GM12878 (cell line): Measurements from ENCODE around the gene CD248. TPM values are rescaled to one million over a fixed set of nuclear protein-coding genes. Genes with fewer than 3 reads are reported as not detected.

ENCODE experiments used
- ATAC-seq: fragments of 200-7000 bp; cut with Tn5 transposase; 3 replicates; pipeline ENCODE4 v1.9.1; 2020; ENCODE audit warnings: mild to moderate bottlenecking, moderate library complexity
- BruUV-seq: library from RNA; stranded (reverse); fragments of 400-500 nt; replicated peaks from 2 replicates; lab custom pipeline; 2021; lab: Mats Ljungman, UMichigan
- CTCF ChIA-PET: fragments of 300-600 bp; sonication (Branson Sonifier 250); formaldehyde crosslinking; extraction: SDS; loops from one replicate; lab custom pipeline; 2021; ENCODE audit warnings: inconsistent platforms; lab: Yijun Ruan, JAX
- POLR2A ChIA-PET: fragments of 350-600 bp; formaldehyde crosslinking; extraction: SDS; loops from one replicate; lab custom pipeline; 2021; ENCODE audit warnings: inconsistent platforms; lab: Charles Lee
- RAD21 ChIA-PET: fragments of 300-600 bp; sonication (Branson Sonifier 250); formaldehyde crosslinking; loops from one replicate; lab custom pipeline; 2023; ENCODE audit warnings: antibody characterized with exemption; ENCODE audit not compliant: unreplicated experiment; lab: Charles Lee
- SMC1A ChIA-PET: fragments of 300-600 bp; sonication (Branson Sonifier 250); formaldehyde crosslinking; loops from one replicate; lab custom pipeline; 2023; ENCODE audit not compliant: unreplicated experiment, uncharacterized antibody; lab: Charles Lee
- DNase-seq: peaks from one replicate; pipeline ENCODE4 v3.0.0-alpha.2; 2011; ENCODE audit warnings: low read depth, low spot score
- FAIRE-seq: peaks from 3 replicates; lab custom pipeline; 2011; peaks lifted over from hg19 to GRCh38; lab: Jason Lieb, UNC
- H2AFZ ChIP-seq: 2 replicates; pipeline ENCODE4 v1.6.0; 2011; ENCODE audit warnings: low read depth, low read length, control low read depth; ENCODE audit not compliant: control insufficient read depth
- H3K27ac ChIP-seq: 2 replicates; pipeline ENCODE4 v1.5.1; 2011; ENCODE audit warnings: control low read depth; ENCODE audit not compliant: control insufficient read depth, insufficient read depth
- H3K27me3 ChIP-seq, 2 experiments: replicated peaks in 1 of 2; 2 replicates each; pipeline versions ENCODE4 v1.6.0 to v1.6.1; 2011; ENCODE audit warnings: low read length in 1 of 2; ENCODE audit not compliant: control insufficient read depth in 2 of 2, insufficient read depth in 2 of 2
- H3K36me3 ChIP-seq, 2 experiments: 2 replicates each; pipeline ENCODE4 v1.5.1; 2011; ENCODE audit warnings: low read length in 1 of 2; ENCODE audit not compliant: control insufficient read depth in 2 of 2, insufficient read depth in 2 of 2
- H3K4me1 ChIP-seq: 2 replicates; pipeline ENCODE4 v1.6.1; 2011; ENCODE audit warnings: mild to moderate bottlenecking, low read length, moderate library complexity, mixed read lengths; ENCODE audit not compliant: control insufficient read depth, insufficient read depth
- H3K4me2 ChIP-seq: 2 replicates; pipeline ENCODE4 v1.6.0; 2011; ENCODE audit warnings: control low read depth; ENCODE audit not compliant: control insufficient read depth, insufficient read depth
- H3K4me3 ChIP-seq: fragments of 200-600 bp; sonication (generic); 2 replicates; pipeline ENCODE4 v1.5.1; 2016
- H3K79me2 ChIP-seq: 2 replicates; pipeline ENCODE4 v1.6.0; 2011; ENCODE audit warnings: low read length; ENCODE audit not compliant: control insufficient read depth, insufficient read depth
- H3K9ac ChIP-seq: 2 replicates; pipeline ENCODE4 v1.8.0; 2011; ENCODE audit warnings: low read length, control low read depth, mixed read lengths; ENCODE audit not compliant: control insufficient read depth, insufficient read depth
- H3K9me3 ChIP-seq: replicated peaks from 3 replicates; pipeline ENCODE4 v1.5.1; 2011; ENCODE audit warnings: mild to moderate bottlenecking, low read length; ENCODE audit not compliant: control insufficient read depth, insufficient read depth
- H4K20me1 ChIP-seq: 2 replicates; pipeline ENCODE4 v1.6.0; 2011; ENCODE audit not compliant: control insufficient read depth, insufficient read depth
- ASH2L ChIP-seq: fragments of 300-600, 200-600 bp; sonication (generic); IDR thresholded peaks from 2 replicates; pipeline ENCODE4 v1.6.1; 2017; ENCODE audit warnings: low read depth, mild to moderate bottlenecking, borderline replicate concordance
- BCLAF1 ChIP-seq: fragments of 450-650 bp; IDR thresholded peaks from 2 replicates; pipeline ENCODE4 v1.6.1; 2017; ENCODE audit warnings: antibody characterized with exemption, mild to moderate bottlenecking, moderate library complexity
- CREB1 ChIP-seq: IDR thresholded peaks from 2 replicates; pipeline ENCODE4 v1.6.1; 2012; ENCODE audit warnings: low read depth, mild to moderate bottlenecking, inconsistent platforms
- RFX5 ChIP-seq: IDR thresholded peaks from 2 replicates; pipeline ENCODE4 v1.6.1; 2011; ENCODE audit warnings: low read depth, low read length, improper control_type of control experiment
- SP1 ChIP-seq: IDR thresholded peaks from one replicate; pipeline ENCODE4 v1.6.1; 2011; ENCODE audit warnings: low read depth, low read length
- TAF1 ChIP-seq: IDR thresholded peaks from 2 replicates; pipeline ENCODE4 v1.6.1; 2011; ENCODE audit warnings: mild to moderate bottlenecking, low read depth, low read length, borderline replicate concordance
- ZBTB11 ChIP-seq: fragments of 450-650 bp; formaldehyde crosslinking; IDR thresholded peaks from 2 replicates; pipeline ENCODE4 v1.5.0; 2022; ENCODE audit warnings: mild to moderate bottlenecking, missing genetic modification characterization
- ZNF217 ChIP-seq: fragments of 450-650 bp; IDR thresholded peaks from 2 replicates; pipeline ENCODE4 v1.6.1; 2017; ENCODE audit warnings: antibody characterized with exemption, mild to moderate bottlenecking
- WGBS: methylation state at CpG from one replicate; pipeline ENCODE4 v1.1.6; 2016; ENCODE audit warnings: low lambda C conversion rate; ENCODE audit not compliant: insufficient replicate concordance, insufficient coverage; ENCODE audit errors: missing lambda C conversion rate; 5-methylcytosine and 5-hydroxymethylcytosine counted together
- in situ Hi-C: fragments of 300-500 bp; cut with MboI; formaldehyde crosslinking; loops from 9 replicates; pipeline ENCODE4 v1.14.3; 2018; ENCODE audit warnings: mixed read lengths
- intact Hi-C: fragments of 100-400 bp; cut with micrococcal nuclease; formaldehyde crosslinking; loops from one replicate; pipeline ENCODE4 v1.14.2; 2022; ENCODE audit not compliant: unreplicated experiment
- polyA plus RNA-seq, 11 experiments: library from polyadenylated mRNA; depleted of rRNA in 4 of 11; unstranded in 6 of 11; stranded (reverse) in 5 of 11; fragments of >200 nt; fragmentation: Nextera tagmentation in 4 of 11; fragmentation: Illumina TruSeq in 1 of 11; extraction: Ambion mirVana in 4 of 11; extraction: Trizol in 1 of 11; gene quantifications; 1 replicate in 1 of 11; 2 replicates in 10 of 11; pipeline versions ENCODE4 v1.2.1 to v1.2.3, GENCODE V29; 2011 to 2016; ENCODE audit warnings: inconsistent platforms in 2 of 11, missing spikeins in 2 of 11, low read depth in 1 of 11
- total RNA-seq, 4 experiments: library from RNA; depleted of rRNA in 3 of 4; stranded (reverse); fragments of >200 nt in 3 of 4; fragmentation: Illumina TruSeq in 1 of 4; extraction: Trizol in 1 of 4; gene quantifications; 2 replicates each; pipeline versions ENCODE4 v1.2.1 to v1.2.3, GENCODE V29; 2013 to 2021

CD248 gene
- total and polyA plus RNA-seq, 10 of the 15 experiments (the other 5 are each of a cell fraction or from before 2014, with no cell fraction given): 0.10 to 0.21 (median 0.20) TPM; not detected in 7

GRCh38 chr11:66283461-66284105 is 33.3 kb downstream of the CD248 start (continued):
- TF ChIP-seq ZBTB11: no peak
- TF ChIP-seq ZNF217: no peak
- TF ChIP-seq, all 136 proteins: peak for 0

GRCh38 chr11:66282468-66283455 is 34.1 kb downstream of the CD248 start:
- in situ Hi-C loops: no loop called here
- TF ChIP-seq CREB1 (peak; percentile 42; the same call in 1 of the 2 replicates), SP1 (peak; percentile 42), TAF1 (no peak), BCLAF1 (no peak), RFX5 (peak; percentile 72; the same call in 1 of the 2 replicates), ASH2L (no peak)

More at GRCh38 chr11:66282468-66283455, 34.1 kb downstream of the CD248 start:
- CTCF ChIA-PET: interaction anchor here (0.6 to 3.3 kb wide), 10 partner anchors 11 to 931 kb away, joined by 3 to 29 read pairs (median 3); partner anchors contain the start of gene RAB1B
- intact Hi-C loops: loop anchor here (1.0 to 2.0 kb wide), 2 partner anchors 14 to 60 kb away; partner anchors contain the start of gene RAB1B
- Histone ChIP-seq H3K27me3 (no peaks in the 10 kb centered on the region), H3K36me3 (no peaks in the 10 kb centered on the region; a peak in 1 of 4 replicates), H3K4me3 (no peak overlapping the region), H4K20me1 (no peaks in the 10 kb centered on the region; the same call in none of the 2 replicates), H3K79me2 (peaks cover 3% of the 10 kb centered on the region), H2AFZ (peak overlapping the region; percentile 7; the same call in 1 of the 2 replicates), H3K9ac (no peak overlapping the region), H3K9me3 (no peaks in the 10 kb centered on the region), H3K4me2 (no peak overlapping the region), H3K27ac (0 out of 2 replicates have a peak overlapping the region, but pooled peaks have one; percentile 10), H3K4me1 (peaks cover 10% of the 10 kb centered on the region)
- RAD21 ChIA-PET: interaction anchor here (0.6 to 2.2 kb wide), 4 partner anchors 10 to 285 kb away, joined by 3 to 11 read pairs (median 4); no protein-coding TSS in a partner anchor
- FAIRE-seq: peak; percentile 91
- ATAC-seq: peak; percentile 95
- POLR2A ChIA-PET: interaction anchor here (0.6 to 1.3 kb wide), 3 partner anchors 10 to 15 kb away, joined by 5 to 7 read pairs (median 5); partner anchors contain the start of gene RAB1B
- 11% methylated on average over 35 of the region's 35 CpGs for WGBS
- SMC1A ChIA-PET: interaction anchor here (0.6 to 3.4 kb wide), 4 partner anchors 15 to 288 kb away, joined by 3 to 10 read pairs (median 6); partner anchors contain the start of gene RAB1B
- no TSS peak for BruUV-seq
- peak; percentile 65 for DNase-seq
